ENCODE data around the gene CLASP1.
"Not testable (repeated sequence)": the region's sequence is repeated elsewhere in the genome, so short reads cannot be mapped to it uniquely, and the experiment has no call there.

Gene CLASP1

DNA sequence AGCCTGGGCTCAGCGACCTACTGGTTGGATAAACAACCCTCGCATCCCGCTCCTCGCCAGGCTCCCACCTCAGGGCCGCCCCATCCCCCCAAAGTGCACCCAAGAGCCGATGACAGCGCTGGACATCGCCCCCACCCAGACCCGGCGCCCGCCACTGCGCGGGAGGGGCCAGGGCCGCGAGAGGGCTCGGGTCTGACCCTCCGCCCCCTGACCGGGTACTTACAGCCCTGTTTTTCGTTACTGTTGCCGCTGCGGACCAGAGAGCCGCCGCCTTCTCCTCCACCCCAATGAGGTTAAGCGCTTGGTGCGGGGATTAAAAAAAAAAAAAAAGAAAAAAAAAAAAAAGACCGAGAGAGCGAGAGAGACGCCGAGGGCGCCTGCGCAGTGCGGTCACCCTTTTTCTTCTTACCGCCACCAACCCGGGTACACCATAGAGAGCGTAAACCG, at the start of gene CLASP1:
TSS of gene CLASP1 (minus strand) at position 314 of the 447 bp plus-strand sequence. CDS start 43,567 bp downstream, outside the sequence.
- H3K4me1 Mint-ChIP-seq: peaks cover 69% of the 10 kb centered on the region
- H3K27ac Mint-ChIP-seq: peak within 1 kb of the TSS; percentile 100
- H3K4me3 Mint-ChIP-seq: peak within 1 kb of the TSS; percentile 100
- no peaks in the 10 kb centered on the region for H3K9me3 Mint-ChIP-seq
- H3K36me3 Mint-ChIP-seq: peaks cover 10% of the 10 kb centered on the region
- H3K27me3 Mint-ChIP-seq: no peaks in the 10 kb centered on the region

DNA sequence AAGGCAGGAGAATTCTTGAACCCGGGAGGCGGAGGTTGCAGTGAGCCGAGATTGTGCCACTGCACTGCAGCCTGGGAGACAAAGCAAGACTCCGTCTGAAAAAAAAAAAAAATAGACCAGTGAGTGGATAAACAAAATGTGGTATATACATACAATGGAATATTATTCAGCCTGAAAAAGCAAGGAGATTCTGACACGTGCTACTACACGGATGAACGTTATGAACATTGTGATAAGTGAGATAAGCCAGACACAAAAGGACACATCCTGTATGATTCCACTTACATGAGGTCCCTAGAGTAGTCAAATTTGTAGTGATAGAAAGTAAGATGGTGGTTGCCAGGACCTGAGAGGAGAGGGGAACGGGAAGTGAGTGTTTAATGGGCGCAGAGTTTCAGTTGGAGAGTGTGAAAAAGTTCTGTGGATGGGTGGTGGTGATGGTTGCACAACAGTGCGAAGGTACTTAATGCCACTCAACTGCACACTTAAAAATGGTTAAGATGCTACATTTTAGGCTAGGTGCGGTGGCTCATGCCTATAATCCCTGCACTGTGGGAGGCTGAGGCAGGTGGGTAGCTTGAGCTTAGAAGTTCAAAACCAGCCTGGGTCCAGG, 49.2 kb upstream of the CLASP1 start:
- peaks cover 34% of the 10 kb centered on the region for H3K4me1 Mint-ChIP-seq
- peak overlapping the region; percentile 52 for H3K27ac Mint-ChIP-seq
- no peaks in the 10 kb centered on the region for H3K9me3 Mint-ChIP-seq
- no peaks in the 10 kb centered on the region for H3K36me3 Mint-ChIP-seq
- H3K27me3 Mint-ChIP-seq: no peaks in the 10 kb centered on the region
- no peak overlapping the region for H3K4me3 Mint-ChIP-seq

DNA sequence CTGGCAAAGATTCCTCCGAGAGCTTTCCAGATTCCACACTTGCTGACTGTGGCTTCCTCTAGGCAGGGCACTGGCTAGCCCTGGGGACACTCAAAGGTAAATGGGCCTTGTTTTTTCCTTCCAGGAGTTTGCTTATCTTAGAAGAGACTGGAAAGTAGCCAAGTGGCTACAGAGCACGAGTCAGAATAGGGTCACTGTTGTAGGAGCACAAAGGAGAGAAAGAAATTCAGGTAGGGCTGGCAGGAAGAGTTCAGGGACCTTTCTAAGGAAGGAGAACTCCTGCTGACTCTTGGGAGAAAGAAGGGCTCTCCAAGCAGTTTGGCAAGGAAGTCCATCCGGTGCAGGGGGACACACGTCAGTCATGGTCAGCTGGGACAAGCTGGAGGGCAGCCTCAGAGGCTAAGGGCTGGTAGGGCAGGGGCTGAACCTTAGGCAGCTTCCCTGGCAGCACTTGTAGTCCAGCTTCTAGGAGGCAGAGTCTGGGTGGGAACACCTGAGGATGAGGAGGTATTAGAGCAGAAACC, 47.9 kb upstream of the CLASP1 start:
- H3K4me3 Mint-ChIP-seq: no peak overlapping the region
- peaks cover 34% of the 10 kb centered on the region for H3K4me1 Mint-ChIP-seq
- no peaks in the 10 kb centered on the region for H3K36me3 Mint-ChIP-seq
- peak overlapping the region; percentile 76 for H3K27ac Mint-ChIP-seq
- no peaks in the 10 kb centered on the region for H3K9me3 Mint-ChIP-seq
- no peaks in the 10 kb centered on the region for H3K27me3 Mint-ChIP-seq

DNA sequence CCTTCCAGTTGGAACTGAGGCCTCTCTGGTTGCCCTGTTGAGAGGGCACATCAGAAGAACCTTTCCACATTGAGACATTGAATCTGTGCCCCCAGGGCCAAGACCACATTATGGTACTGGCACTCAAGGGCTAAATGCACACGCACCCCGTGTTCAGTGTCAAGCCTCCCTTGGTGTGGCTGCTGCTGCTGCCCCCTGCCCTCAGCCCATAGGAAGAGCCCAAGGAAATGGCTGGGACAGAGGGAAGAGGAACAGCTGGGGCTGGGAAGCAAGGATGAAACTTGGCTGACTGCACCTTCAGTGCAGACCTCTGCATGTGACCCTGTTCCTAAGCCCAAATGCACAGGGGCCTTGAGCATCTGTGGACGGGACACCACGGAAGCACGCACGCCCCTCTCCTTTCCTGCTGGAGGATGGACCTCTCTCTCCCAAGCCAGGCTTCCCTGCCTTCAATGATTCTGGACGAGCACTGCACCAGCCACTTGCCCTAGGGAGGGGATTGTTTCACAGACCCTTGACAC, 47.2 kb upstream of the CLASP1 start:
- H3K27ac Mint-ChIP-seq: no peak overlapping the region

DNA sequence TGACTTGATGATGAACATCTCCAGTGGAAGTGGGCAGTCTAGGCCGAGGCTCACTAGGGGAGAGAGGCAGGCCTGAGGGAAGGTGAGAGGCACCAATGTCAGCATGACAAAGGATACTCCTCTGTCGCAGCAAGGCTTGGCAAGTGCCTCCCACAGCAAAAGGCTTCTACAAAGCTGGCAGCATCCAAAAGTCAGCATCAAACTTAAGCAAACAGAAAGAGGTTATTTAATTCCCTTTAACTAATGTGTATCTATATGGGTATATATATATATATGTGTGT, 45.8 kb upstream of the CLASP1 start:
- H3K27ac Mint-ChIP-seq: no peak overlapping the region
- H3K4me1 Mint-ChIP-seq: peaks cover 24% of the 10 kb centered on the region
- no peaks in the 10 kb centered on the region for H3K9me3 Mint-ChIP-seq
- H3K36me3 Mint-ChIP-seq: no peaks in the 10 kb centered on the region
- no peak overlapping the region for H3K4me3 Mint-ChIP-seq
- no peaks in the 10 kb centered on the region for H3K27me3 Mint-ChIP-seq

More for the DNA sequence above, 47.2 kb upstream of the CLASP1 start:
- H3K27me3 Mint-ChIP-seq: no peaks in the 10 kb centered on the region
- no peaks in the 10 kb centered on the region for H3K36me3 Mint-ChIP-seq
- H3K4me1 Mint-ChIP-seq: peaks cover 34% of the 10 kb centered on the region
- no peaks in the 10 kb centered on the region for H3K9me3 Mint-ChIP-seq
- no peak overlapping the region for H3K4me3 Mint-ChIP-seq

DNA sequence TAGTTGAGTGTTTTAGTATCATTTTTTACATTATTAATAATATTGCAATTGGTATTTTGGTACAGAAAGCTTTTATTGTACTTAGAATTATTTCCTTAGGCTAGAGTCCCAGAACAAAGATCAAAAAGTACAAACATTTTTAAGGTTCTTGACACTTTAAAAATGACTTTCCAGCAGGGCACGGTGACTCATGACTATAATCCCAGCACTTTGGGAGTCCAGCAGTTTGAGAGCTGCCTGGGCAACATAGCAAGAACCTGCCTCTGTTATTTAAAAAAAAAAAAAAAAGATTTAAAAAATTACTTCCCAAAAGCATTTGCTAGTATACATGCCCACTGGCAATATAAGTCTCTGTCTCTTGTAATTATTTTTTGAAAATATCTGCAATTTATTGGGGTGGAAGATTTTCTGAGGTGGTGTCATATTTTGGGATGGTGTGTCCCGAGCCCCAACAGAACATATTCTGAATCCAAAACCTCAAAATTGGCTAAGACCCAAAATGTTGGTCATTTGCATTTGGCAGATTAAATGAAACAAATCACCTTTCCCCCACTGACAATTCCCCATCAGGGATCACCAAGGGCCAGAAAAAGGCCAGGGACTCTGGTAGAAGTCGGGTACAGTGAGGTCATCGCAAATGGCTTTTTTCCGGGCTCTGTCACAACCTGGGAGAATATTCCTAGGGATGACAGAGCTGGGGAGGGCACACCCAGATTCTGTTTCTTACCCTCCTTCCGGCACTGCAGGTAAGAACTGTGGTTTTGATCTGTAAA, 45.3 kb upstream of the CLASP1 start:
- H3K36me3 Mint-ChIP-seq: no peaks in the 10 kb centered on the region
- H3K27me3 Mint-ChIP-seq: no peaks in the 10 kb centered on the region
- H3K9me3 Mint-ChIP-seq: no peaks in the 10 kb centered on the region
- no peak overlapping the region for H3K27ac Mint-ChIP-seq
- peaks cover 19% of the 10 kb centered on the region for H3K4me1 Mint-ChIP-seq
- H3K4me3 Mint-ChIP-seq: no peak overlapping the region

DNA sequence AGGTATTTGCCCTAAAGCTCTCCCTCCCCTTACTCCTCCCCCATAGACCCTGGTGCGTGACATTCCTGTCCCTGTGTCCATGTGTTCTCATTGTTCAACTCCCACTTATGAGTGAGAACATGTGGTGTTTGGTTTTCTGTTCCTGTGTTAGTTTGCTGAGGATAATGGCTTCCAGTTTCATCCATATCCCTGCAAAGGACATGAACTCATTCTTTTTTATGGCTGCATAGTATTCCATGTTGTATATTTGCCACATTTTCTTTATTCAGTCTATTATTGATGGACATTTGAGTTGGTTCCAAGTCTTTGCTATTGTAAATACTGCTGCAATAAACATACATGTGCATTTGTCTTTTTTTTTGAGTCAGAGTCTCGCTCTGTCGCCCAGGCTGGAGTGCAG, 41.3 kb upstream of the CLASP1 start:
- H3K4me3 Mint-ChIP-seq, H3K27me3 Mint-ChIP-seq, H3K9me3 Mint-ChIP-seq, H3K4me1 Mint-ChIP-seq, H3K36me3 Mint-ChIP-seq, H3K27ac Mint-ChIP-seq: not testable (repeated sequence)

DNA sequence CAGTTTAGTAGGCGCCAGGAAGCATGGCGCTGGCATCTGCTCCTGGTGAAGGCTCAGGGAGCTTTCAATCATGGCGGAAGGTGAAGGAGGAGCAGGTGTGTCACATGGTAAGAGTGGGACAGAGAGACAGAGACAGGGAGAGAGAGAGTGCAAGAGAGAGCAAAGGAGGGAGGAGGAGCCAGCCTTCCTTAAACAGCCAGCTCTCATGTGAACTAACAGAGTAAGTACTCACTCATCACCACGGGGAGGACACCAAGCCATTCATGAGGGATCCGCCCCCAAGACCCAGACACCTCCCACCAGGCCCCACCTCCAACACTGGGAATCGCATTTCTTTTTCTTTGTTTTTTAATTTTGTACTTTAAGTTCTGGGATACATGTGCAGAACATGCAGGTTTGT, 40.8 kb upstream of the CLASP1 start:
- no peaks in the 10 kb centered on the region for H3K4me1 Mint-ChIP-seq
- no peaks in the 10 kb centered on the region for H3K27me3 Mint-ChIP-seq
- no peaks in the 10 kb centered on the region for H3K36me3 Mint-ChIP-seq
- H3K27ac Mint-ChIP-seq: no peak overlapping the region
- no peaks in the 10 kb centered on the region for H3K9me3 Mint-ChIP-seq
- no peak overlapping the region for H3K4me3 Mint-ChIP-seq

DNA sequence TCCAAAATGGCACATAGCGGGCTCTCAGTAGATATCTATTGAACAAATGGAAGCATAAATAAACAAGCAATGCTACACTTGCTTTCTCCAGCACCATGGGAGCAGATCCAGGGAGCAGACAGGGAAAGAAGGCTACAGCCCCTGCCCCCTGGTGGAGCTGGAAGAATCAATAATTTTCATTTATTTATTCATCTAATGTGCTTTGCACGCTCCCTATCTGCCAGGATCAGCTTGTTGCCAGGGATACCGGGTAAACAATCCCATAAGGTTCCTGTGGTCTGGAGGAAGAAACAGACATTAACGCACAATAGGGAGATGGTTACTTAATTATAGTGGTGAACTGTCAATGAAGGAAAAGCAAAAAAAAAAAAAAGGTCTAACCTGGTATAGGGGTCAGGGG, 40.1 kb upstream of the CLASP1 start:
- H3K9me3 Mint-ChIP-seq: no peaks in the 10 kb centered on the region
- H3K4me1 Mint-ChIP-seq: no peaks in the 10 kb centered on the region
- H3K36me3 Mint-ChIP-seq: no peaks in the 10 kb centered on the region
- H3K27ac Mint-ChIP-seq: no peak overlapping the region
- H3K27me3 Mint-ChIP-seq: no peaks in the 10 kb centered on the region
- no peak overlapping the region for H3K4me3 Mint-ChIP-seq

DNA sequence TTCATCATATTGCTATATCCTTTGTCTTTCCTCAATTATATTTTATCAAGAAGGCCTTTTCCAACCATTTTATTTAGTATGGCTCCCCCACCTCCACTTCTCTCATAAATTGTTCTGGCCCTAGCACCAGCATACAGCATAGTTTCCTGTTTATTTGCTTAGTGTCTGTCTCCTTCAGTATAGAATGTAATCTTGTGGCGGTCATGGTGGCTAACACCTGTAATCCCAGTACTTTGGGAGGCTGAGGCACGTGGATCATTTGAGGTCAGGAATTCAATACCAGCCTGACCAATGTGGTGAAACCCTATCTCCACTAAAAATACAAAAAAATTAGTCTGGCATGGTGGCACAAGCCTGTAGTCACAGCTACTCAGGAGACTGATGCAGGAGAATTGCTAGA, 39.6 kb upstream of the CLASP1 start:
- Mint-ChIP-seq H3K27ac (no peak overlapping the region), H3K4me1 (no peaks in the 10 kb centered on the region), H3K27me3 (no peaks in the 10 kb centered on the region), H3K36me3 (peaks cover 3% of the 10 kb centered on the region), H3K9me3 (no peaks in the 10 kb centered on the region), H3K4me3 (no peak overlapping the region)

DNA sequence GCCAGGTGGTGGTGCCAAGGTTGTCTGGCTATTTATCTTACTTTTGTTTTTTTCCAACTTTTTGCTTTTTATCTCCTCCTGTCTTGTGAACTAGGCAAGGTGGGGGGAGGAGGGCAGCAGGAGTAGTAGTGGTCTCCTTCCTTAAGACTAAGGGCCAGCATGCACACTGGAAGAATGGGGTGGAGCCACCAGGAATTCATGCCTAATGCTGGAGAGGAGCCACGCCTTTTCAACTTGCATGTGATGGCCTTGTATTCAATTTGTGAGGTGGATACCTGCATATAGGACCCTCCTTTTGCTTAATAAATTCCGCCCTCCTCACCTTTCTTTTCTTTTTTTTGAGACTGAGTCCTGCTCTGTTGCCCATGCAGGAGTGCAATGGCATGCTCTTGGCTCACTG, 37.6 kb upstream of the CLASP1 start:
- Mint-ChIP-seq H3K27ac (no peak overlapping the region), H3K9me3 (peaks cover 5% of the 10 kb centered on the region), H3K4me1 (no peaks in the 10 kb centered on the region), H3K36me3 (peaks cover 7% of the 10 kb centered on the region), H3K4me3 (no peak overlapping the region), H3K27me3 (no peaks in the 10 kb centered on the region)

DNA sequence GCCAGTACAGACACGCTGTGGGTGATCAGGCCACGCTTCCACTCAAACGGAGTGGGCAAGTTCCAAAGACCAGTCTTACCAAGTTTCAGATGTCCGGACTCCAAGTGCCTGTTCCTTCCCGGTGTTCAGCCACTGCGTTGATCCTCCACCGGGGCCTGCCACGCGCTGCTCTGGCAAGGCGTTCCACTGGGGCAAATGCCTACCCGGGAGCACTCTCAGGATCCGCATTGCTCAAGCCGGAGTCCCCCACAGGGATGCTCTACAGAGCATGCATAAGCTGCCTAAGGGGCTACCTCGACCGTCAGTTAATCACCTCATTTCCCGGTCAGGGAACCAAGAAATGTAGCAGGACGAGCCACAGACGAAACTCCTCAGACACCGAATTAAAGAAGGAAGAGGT, 37.0 kb upstream of the CLASP1 start:
- H3K36me3 Mint-ChIP-seq: peaks cover 7% of the 10 kb centered on the region
- H3K9me3 Mint-ChIP-seq: peaks cover 5% of the 10 kb centered on the region
- no peaks in the 10 kb centered on the region for H3K4me1 Mint-ChIP-seq
- H3K27me3 Mint-ChIP-seq: no peaks in the 10 kb centered on the region
- H3K27ac Mint-ChIP-seq: no peak overlapping the region
- H3K4me3 Mint-ChIP-seq: no peak overlapping the region

DNA sequence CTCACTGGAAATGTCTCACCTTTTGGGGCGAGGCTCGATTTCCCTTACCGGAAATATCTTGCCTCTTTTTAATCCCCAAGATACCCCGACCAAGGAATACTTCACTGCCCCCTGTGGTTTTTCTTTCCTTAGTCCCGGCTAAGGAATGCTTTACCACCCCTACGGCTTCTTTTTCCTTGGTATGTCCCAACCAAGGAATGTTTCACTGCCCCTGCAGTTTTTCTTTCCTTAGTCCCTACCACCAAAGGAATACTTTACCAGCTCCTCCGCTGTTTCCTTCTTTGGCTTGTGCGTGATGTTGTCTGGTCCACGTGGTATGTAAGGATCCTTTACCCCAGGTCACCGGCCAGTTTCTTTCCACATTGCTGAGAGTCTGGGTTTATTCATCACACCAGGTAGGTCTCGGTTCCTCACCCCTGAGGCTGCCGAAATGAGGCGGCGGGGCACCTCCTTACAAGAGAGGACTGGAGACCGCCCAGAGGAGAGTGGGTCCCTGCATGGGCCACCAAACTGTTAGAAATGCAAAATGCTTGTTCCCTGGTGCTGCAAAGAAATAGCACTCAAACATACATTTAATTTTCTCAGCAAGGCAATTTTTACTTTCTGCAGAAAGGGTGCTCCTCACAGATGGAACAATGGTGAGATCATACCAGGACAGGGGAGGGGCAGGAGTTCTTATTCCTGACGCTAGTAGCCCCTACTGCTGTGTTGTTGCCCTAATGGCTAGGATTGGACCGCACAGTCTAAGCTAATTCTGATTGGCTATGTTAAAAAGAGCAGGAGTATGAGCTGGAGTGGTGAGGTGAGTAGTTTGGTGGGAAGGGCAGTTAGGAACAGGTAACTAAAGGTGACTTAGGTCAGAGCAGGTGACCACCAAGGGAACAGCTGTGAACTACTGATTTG, 33.4 kb upstream of the CLASP1 start:
- H3K27me3 Mint-ChIP-seq: peaks cover 2% of the 10 kb centered on the region
- peaks cover 16% of the 10 kb centered on the region for H3K9me3 Mint-ChIP-seq
- no peaks in the 10 kb centered on the region for H3K4me1 Mint-ChIP-seq
- no peak overlapping the region for H3K27ac Mint-ChIP-seq
- peaks cover 8% of the 10 kb centered on the region for H3K36me3 Mint-ChIP-seq
- no peak overlapping the region for H3K4me3 Mint-ChIP-seq

DNA sequence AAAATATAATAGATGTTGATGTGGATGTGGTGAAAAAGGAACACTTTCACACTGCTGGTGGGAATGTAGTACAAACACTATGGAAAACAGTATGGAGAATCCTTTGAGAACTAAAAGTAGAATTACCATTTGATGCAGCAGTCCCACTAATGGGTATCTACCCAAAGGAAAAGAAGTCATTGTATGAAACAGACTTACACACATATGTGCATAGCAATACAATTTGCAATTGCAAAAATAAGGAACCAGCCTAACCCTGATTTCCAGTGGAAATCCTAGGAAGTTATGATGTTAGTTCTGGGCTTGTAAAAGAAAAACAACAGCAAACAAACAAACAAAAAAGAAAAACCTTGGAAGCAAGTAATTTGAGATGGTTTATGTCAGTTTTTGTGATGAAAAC, 28.6 kb upstream of the CLASP1 start:
- no peak overlapping the region for H3K27ac Mint-ChIP-seq
- peaks cover 2% of the 10 kb centered on the region for H3K27me3 Mint-ChIP-seq
- peaks cover 8% of the 10 kb centered on the region for H3K36me3 Mint-ChIP-seq
- H3K9me3 Mint-ChIP-seq: peaks cover 20% of the 10 kb centered on the region
- no peaks in the 10 kb centered on the region for H3K4me1 Mint-ChIP-seq
- no peak overlapping the region for H3K4me3 Mint-ChIP-seq

DNA sequence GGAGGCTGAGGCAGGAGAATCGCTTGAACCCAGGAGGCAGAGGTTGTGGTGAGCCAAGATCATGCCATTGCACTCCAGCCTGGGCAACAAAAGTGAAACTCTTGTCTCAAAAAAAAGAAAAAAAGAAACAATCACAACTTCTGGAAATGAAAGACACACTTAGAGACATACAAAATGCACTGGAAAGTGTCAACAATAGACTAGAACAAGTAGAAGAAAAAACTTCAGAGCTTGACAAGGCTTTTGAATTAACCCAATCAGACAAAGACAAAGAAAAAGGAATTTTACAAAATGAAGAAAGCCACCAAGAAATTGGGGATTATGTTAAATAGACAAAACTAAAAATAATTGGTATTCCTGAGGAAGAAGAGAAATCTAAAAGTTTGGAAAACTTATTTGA, 22.4 kb upstream of the CLASP1 start:
- H3K9me3 Mint-ChIP-seq, H3K36me3 Mint-ChIP-seq, H3K4me1 Mint-ChIP-seq, H3K27me3 Mint-ChIP-seq, H3K4me3 Mint-ChIP-seq, H3K27ac Mint-ChIP-seq: not testable (repeated sequence)

DNA sequence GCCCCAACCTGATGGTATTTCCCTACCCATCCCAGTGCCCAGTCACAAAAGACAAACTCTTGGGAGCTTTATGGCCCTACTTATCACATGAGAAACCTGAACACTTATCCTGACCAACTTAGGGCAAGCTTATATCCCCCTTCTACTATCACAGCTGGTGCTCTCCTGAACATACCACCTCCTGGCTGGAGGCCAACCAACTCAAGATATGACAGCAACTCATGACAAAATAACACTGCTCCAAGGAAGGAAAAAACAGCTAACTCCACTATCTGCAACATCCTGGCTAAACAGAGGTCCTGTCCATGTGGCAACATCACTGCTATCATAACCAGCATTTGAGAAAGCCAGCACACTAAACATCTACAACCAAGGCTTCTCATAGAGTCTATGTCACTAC, 20.9 kb upstream of the CLASP1 start:
- Mint-ChIP-seq H3K27ac (no peak overlapping the region), H3K27me3 (peaks cover 1% of the 10 kb centered on the region), H3K4me3 (no peak overlapping the region), H3K4me1 (no peaks in the 10 kb centered on the region), H3K9me3 (peaks cover 8% of the 10 kb centered on the region), H3K36me3 (peaks cover 7% of the 10 kb centered on the region)

Data from activated naive CD4-positive, alpha-beta T cell treated with anti-CD3 and anti-CD28 coated beads, Interleukin-2, amount 50 U/mL, for 24 hours (primary cell).